HepG2 (cell line): ENCODE measurements around the gene CDK5RAP2. TPM values are rescaled to one million over a fixed set of nuclear protein-coding genes. Genes with fewer than 3 reads are reported as not detected.

ENCODE experiments used
- ATAC-seq: fragments of 200-7000 bp; cut with Tn5 transposase; 3 replicates; pipeline ENCODE4 v1.9.1; 2020; ENCODE audit warnings: mild to moderate bottlenecking, moderate library complexity
- BruUV-seq: library from RNA; stranded (reverse); fragments of 400-500 nt; replicated peaks from 2 replicates; lab custom pipeline; 2021; lab: Mats Ljungman, UMichigan
- CTCF ChIA-PET: fragments of 300-600 bp; formaldehyde crosslinking; extraction: SDS; loops from one replicate; lab custom pipeline; 2021; ENCODE audit warnings: low total read pairs, inconsistent platforms, low intra/inter-chr PET ratio; lab: Yijun Ruan, JAX
- POLR2A ChIA-PET: fragments of 350-600 bp; sonication (Branson Sonifier 250); formaldehyde crosslinking; loops from one replicate; lab custom pipeline; 2020; ENCODE audit warnings: antibody characterized with exemption, inconsistent platforms; lab: Yijun Ruan, JAX
- DNase-seq: peaks from one replicate; pipeline ENCODE4 v3.0.0-alpha.2; 2015; ENCODE audit warnings: low spot score
- FAIRE-seq: peaks from 3 replicates; lab custom pipeline; 2011; peaks lifted over from hg19 to GRCh38; lab: Jason Lieb, UNC
- H2AFZ ChIP-seq: one replicate; pipeline ENCODE4 v1.6.1; 2011; ENCODE audit warnings: low read length, inconsistent platforms
- H3K27ac ChIP-seq: fragments of 300-600 bp; 3 replicates; pipeline ENCODE4 v1.8.0; 2011; ENCODE audit warnings: mixed run types, mild to moderate bottlenecking, mixed read lengths, low read length, inconsistent platforms; ENCODE audit not compliant: insufficient read depth; ENCODE audit errors: extremely low read length
- H3K27me3 ChIP-seq, 2 experiments: fragments of 200-600 bp in 1 of 2; 2 replicates in 1 of 2; 3 replicates in 1 of 2; pipeline versions ENCODE4 v1.6.0 to v1.8.0; 2011; ENCODE audit warnings: low read length in 2 of 2, mild to moderate bottlenecking in 2 of 2, moderate library complexity in 2 of 2, inconsistent platforms in 1 of 2; ENCODE audit not compliant: insufficient read depth in 2 of 2, control insufficient read depth in 1 of 2
- H3K36me3 ChIP-seq, 2 experiments: fragments of 200-600 bp in 1 of 2; replicated peaks in 1 of 2; 2 replicates in 1 of 2; 3 replicates in 1 of 2; pipeline versions ENCODE4 v1.5.1 to v1.8.0; 2011; ENCODE audit warnings: low read length in 2 of 2, inconsistent platforms in 1 of 2; ENCODE audit not compliant: insufficient read depth in 2 of 2, control insufficient read depth in 1 of 2
- H3K4me1 ChIP-seq: 2 replicates; pipeline ENCODE4 v1.5.1; 2012; ENCODE audit warnings: low read length, inconsistent platforms; ENCODE audit not compliant: insufficient read depth
- H3K4me2 ChIP-seq: 2 replicates; pipeline ENCODE4 v1.6.0; 2011; ENCODE audit warnings: low read depth, low read length, inconsistent platforms
- H3K4me3 ChIP-seq, 3 experiments: fragments of 200-600 bp in 1 of 3; sonication (generic), shearing (Covaris generic) in 1 of 3; replicated peaks in 1 of 3; 2 replicates each; pipeline ENCODE4 v1.5.1; 2011 to 2016; ENCODE audit warnings: low read length in 3 of 3, inconsistent platforms in 2 of 3, low read depth in 2 of 3, mild to moderate bottlenecking in 2 of 3, control low read depth in 1 of 3, mixed read lengths in 1 of 3; ENCODE audit not compliant: insufficient read depth in 1 of 3
- H3K79me2 ChIP-seq: one replicate; pipeline ENCODE4 v1.6.1; 2011; ENCODE audit warnings: low read length, inconsistent platforms; ENCODE audit not compliant: insufficient read depth
- H3K9ac ChIP-seq: 2 replicates; pipeline ENCODE4 v1.6.0; 2011; ENCODE audit warnings: mild to moderate bottlenecking, low read depth, low read length, inconsistent platforms; ENCODE audit not compliant: insufficient read depth
- H3K9me3 ChIP-seq: 2 replicates; pipeline ENCODE4 v1.5.1; 2012; ENCODE audit warnings: mild to moderate bottlenecking, low read length
- H4K20me1 ChIP-seq: 2 replicates; pipeline ENCODE4 v1.6.0; 2011; ENCODE audit warnings: inconsistent platforms, mild to moderate bottlenecking, low read length, moderate library complexity; ENCODE audit not compliant: insufficient read depth
- CC2D1A ChIP-seq: sonication (generic); formaldehyde crosslinking; IDR thresholded peaks from 2 replicates; pipeline ENCODE4 v1.8.1; 2023; ENCODE audit warnings: mild to moderate bottlenecking, missing genetic modification reagents
- CREM ChIP-seq, 2 experiments: sonication (generic) in 1 of 2; formaldehyde crosslinking in 1 of 2; IDR thresholded peaks; 2 replicates each; pipeline versions ENCODE4 v1.4.0 to v1.6.1; 2016 to 2020; ENCODE audit warnings: antibody characterized with exemption in 1 of 2, mild to moderate bottlenecking in 1 of 2, missing genetic modification reagents in 1 of 2
- E2F2 ChIP-seq: sonication (generic); formaldehyde crosslinking; IDR thresholded peaks from 2 replicates; pipeline ENCODE4 v1.4.0; 2020; ENCODE audit warnings: missing genetic modification reagents, borderline replicate concordance
- ELF3 ChIP-seq: IDR thresholded peaks from 2 replicates; pipeline ENCODE4 v1.6.1; 2016; ENCODE audit warnings: missing genetic modification reagents, missing compliant biosample characterization
- HNF4A ChIP-seq: sonication (generic); formaldehyde crosslinking; IDR thresholded peaks from 2 replicates; pipeline ENCODE4 v1.4.0; 2020; ENCODE audit warnings: missing genetic modification reagents
- KDM1A ChIP-seq: IDR thresholded peaks from 2 replicates; pipeline ENCODE4 v1.6.1; 2016; ENCODE audit warnings: missing compliant biosample characterization
- MIER3 ChIP-seq: IDR thresholded peaks from 2 replicates; pipeline ENCODE4 v1.6.1; 2016; ENCODE audit warnings: missing compliant biosample characterization, borderline replicate concordance
- MXD3 ChIP-seq: IDR thresholded peaks from 2 replicates; pipeline ENCODE4 v1.6.1; 2016; ENCODE audit warnings: mild to moderate bottlenecking, missing biosample characterization, missing genetic modification reagents
- PAF1 ChIP-seq: IDR thresholded peaks from 2 replicates; pipeline ENCODE4 v1.6.1; 2016; ENCODE audit warnings: missing genetic modification reagents, missing compliant biosample characterization
- U2AF2 ChIP-seq: fragments of 200-400 bp; formaldehyde crosslinking; IDR thresholded peaks from 2 replicates; pipeline ENCODE4 v1.6.1; 2017; ENCODE audit warnings: low read depth, mild to moderate bottlenecking, low read length
- ZNF12 ChIP-seq: sonication (generic); formaldehyde crosslinking; IDR thresholded peaks from 2 replicates; pipeline ENCODE4 v1.5.0; 2020; ENCODE audit warnings: missing genetic modification reagents
- ZNF33A ChIP-seq: sonication (generic); formaldehyde crosslinking; IDR thresholded peaks from 2 replicates; pipeline ENCODE4 v1.5.1; 2020; ENCODE audit warnings: missing genetic modification reagents, mild to moderate bottlenecking, moderate library complexity, borderline replicate concordance
- WGBS: methylation state at CpG from one replicate; pipeline ENCODE4 v1.1.6; 2017; ENCODE audit warnings: low lambda C conversion rate; 5-methylcytosine and 5-hydroxymethylcytosine counted together
- in situ Hi-C: cut with HindIII; loops from 2 replicates; pipeline ENCODE4 v1.10.0; 2017; ENCODE audit warnings: low pct_unique_long_range_greater_than_20kb; ENCODE audit not compliant: extremely low pct_ligation_motif_present
- intact Hi-C: fragments of 100-400 bp; cut with micrococcal nuclease; formaldehyde crosslinking; loops from one replicate; pipeline ENCODE4 v1.10.0; 2022; ENCODE audit not compliant: unreplicated experiment
- polyA plus RNA-seq, 8 experiments: library from polyadenylated mRNA; depleted of rRNA in 3 of 8; stranded (reverse) in 7 of 8; unstranded in 1 of 8; fragments of >200 nt; fragmentation: Illumina TruSeq in 4 of 8; extraction: Trizol in 4 of 8; gene quantifications; 2 replicates each; pipeline versions ENCODE4 v1.2.1 to v1.2.3, GENCODE V29; 2011 to 2016; ENCODE audit warnings: low read depth in 4 of 8, missing spikeins in 1 of 8, mixed read lengths in 1 of 8; ENCODE audit not compliant: insufficient read depth in 1 of 8
- total RNA-seq, 5 experiments: library from RNA; depleted of rRNA; stranded (reverse); fragments of >200 nt; fragmentation: Illumina TruSeq; extraction: Trizol; gene quantifications; 2 replicates each; pipeline ENCODE4 v1.2.3, GENCODE V29; 2016; ENCODE audit warnings: low read depth in 1 of 5

The CDK5RAP2 gene
- total and polyA plus RNA-seq, 2 of the 13 experiments (the other 11 are each of a cell fraction or from before 2014, with no cell fraction given): 31.8 to 42.2 TPM

GRCh38 chr9:120557205-120557604, 22.8 kb downstream of the CDK5RAP2 start (continued):
- TF ChIP-seq E2F2 (CRISPR knock-in tag): no peak
- no peak for TF ChIP-seq KDM1A
- TF ChIP-seq PAF1 (CRISPR knock-in tag): no peak
- TF ChIP-seq HNF4A (CRISPR knock-in tag): no peak
- TF ChIP-seq MIER3: no peak
- no peak for TF ChIP-seq ZNF12 (CRISPR knock-in tag)

GRCh38 chr9:120556775-120557174, 23.2 kb downstream of the CDK5RAP2 start:
- H3K27ac ChIP-seq: no peak overlapping the region
- in situ Hi-C loops: no loop called here
- H3K27me3 ChIP-seq: no peaks in the 10 kb centered on the region
- no peak overlapping the region for H2AFZ ChIP-seq
- H3K4me1 ChIP-seq: peaks cover 20% of the 10 kb centered on the region
- H3K9ac ChIP-seq: no peak overlapping the region
- no peak overlapping the region for H3K4me3 ChIP-seq
- no peak for DNase-seq
- 94% methylated on average over 3 of the region's 3 CpGs for WGBS
- no peaks in the 10 kb centered on the region for H4K20me1 ChIP-seq
- no peak overlapping the region for H3K4me2 ChIP-seq
- TF ChIP-seq CREM (IDR thresholded peaks at IDR 0.05): no peak
- no peak for TF ChIP-seq CREM (CRISPR knock-in tag; IDR thresholded peaks at IDR 0.05)
- TF ChIP-seq ELF3 (CRISPR knock-in tag): no peak
- no peak for TF ChIP-seq U2AF2
- no peak for TF ChIP-seq MXD3
- TF ChIP-seq ZNF33A (CRISPR knock-in tag): no peak
- no peak for TF ChIP-seq CC2D1A (CRISPR knock-in tag)
- peaks cover 59% of the 10 kb centered on the region for H3K79me2 ChIP-seq
- BruUV-seq: no TSS peak
- ATAC-seq: no peak
- FAIRE-seq: no peak
- POLR2A ChIA-PET: interaction anchor here (0.5 kb wide), 1 partner anchor 22 kb away, joined by 3 read pairs; no protein-coding TSS in a partner anchor
- peaks cover 10 to 31% of the 10 kb centered on the region in 2 experiments for H3K36me3 ChIP-seq
- CTCF ChIA-PET: no interaction called here
- H3K9me3 ChIP-seq: no peaks in the 10 kb centered on the region
- intact Hi-C loops: no loop called here
